ENCODE results near the gene FIS1. TPM values are rescaled to one million over a fixed set of nuclear protein-coding genes. Genes with fewer than 3 reads are reported as not detected.
"Not testable (repeated sequence)": the region's sequence is repeated elsewhere in the genome, so short reads cannot be mapped to it uniquely, and the experiment has no call there.

Gene FIS1
- total RNA-seq, 4 donors from 2014 or later: 227 to 315 (median 248) TPM

DNA sequence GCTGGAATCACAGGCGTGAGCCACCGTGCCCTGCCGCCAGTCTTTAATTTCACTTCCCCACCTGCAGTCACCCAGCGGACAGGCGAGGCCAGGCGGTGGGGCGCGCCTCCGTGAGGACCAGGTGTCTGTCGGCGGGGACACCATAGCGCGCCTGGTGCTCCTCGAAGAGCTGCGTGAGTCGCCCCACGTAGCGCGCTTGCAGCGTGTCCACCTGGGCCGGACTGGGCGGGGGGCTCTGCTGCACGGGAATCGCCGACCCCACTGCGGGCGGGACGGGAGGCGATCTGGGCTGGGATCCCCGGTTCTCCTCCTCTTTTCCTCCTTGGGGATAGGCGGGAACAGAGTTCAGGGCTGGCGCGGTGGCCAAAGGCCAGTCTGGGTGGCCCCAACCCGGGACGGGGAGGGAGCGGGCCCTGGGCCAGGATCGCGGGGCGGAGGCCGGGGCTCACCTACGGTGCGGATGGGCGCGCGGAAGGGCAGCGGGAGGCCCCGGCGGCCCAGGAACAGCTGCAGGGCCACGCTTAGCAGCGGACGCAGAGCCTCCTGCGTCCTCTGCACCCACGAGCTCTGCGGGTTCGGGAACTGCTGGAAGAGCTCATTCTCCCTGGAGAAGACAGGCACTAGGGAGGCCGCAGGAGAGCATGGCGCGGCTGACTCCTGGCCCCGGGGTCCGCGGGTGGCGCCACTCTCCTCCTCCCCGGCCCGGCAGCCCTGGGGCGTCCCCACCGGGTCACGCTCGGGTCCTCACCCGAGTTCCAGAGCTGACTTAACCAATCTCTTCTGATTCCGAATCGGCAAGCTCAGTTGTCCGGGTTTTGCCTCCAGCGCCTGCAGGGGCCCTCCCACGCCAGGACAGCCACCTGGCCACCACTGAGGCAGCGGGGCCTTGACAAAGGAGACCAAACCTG, 42.9 kb downstream of the FIS1 start:
- Histone ChIP-seq H3K36me3 (peaks cover 0 to 14% of the 10 kb centered on the region in 2 donors), H3K27ac (no peak overlapping the region), H3K4me3 (peak overlapping the region in 1 of 2 donors; percentile 25), H3K27me3 (peaks cover 67% of the 10 kb centered on the region), H3K9me3 (no peaks in the 10 kb centered on the region), H3K4me1 (peaks cover 0 to 11% (median 8%) of the 10 kb centered on the region in 3 donors)
- WGBS, 2 donors (ENCODE audit: low coverage in 1 of 2): 0 to 6% methylated on average over 3 to 10 of the region's 75 CpGs
- no peak for ATAC-seq
- no peak for TF ChIP-seq POLR2A (IDR thresholded peaks at IDR 0.05)
- TF ChIP-seq, protein P1, sequence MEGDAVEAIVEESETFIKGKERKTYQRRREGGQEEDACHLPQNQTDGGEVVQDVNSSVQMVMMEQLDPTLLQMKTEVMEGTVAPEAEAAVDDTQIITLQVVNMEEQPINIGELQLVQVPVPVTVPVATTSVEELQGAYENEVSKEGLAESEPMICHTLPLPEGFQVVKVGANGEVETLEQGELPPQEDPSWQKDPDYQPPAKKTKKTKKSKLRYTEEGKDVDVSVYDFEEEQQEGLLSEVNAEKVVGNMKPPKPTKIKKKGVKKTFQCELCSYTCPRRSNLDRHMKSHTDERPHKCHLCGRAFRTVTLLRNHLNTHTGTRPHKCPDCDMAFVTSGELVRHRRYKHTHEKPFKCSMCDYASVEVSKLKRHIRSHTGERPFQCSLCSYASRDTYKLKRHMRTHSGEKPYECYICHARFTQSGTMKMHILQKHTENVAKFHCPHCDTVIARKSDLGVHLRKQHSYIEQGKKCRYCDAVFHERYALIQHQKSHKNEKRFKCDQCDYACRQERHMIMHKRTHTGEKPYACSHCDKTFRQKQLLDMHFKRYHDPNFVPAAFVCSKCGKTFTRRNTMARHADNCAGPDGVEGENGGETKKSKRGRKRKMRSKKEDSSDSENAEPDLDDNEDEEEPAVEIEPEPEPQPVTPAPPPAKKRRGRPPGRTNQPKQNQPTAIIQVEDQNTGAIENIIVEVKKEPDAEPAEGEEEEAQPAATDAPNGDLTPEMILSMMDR (IDR thresholded peaks at IDR 0.05): no peak
- no peak for TF ChIP-seq EP300 (IDR thresholded peaks at IDR 0.05)

DNA sequence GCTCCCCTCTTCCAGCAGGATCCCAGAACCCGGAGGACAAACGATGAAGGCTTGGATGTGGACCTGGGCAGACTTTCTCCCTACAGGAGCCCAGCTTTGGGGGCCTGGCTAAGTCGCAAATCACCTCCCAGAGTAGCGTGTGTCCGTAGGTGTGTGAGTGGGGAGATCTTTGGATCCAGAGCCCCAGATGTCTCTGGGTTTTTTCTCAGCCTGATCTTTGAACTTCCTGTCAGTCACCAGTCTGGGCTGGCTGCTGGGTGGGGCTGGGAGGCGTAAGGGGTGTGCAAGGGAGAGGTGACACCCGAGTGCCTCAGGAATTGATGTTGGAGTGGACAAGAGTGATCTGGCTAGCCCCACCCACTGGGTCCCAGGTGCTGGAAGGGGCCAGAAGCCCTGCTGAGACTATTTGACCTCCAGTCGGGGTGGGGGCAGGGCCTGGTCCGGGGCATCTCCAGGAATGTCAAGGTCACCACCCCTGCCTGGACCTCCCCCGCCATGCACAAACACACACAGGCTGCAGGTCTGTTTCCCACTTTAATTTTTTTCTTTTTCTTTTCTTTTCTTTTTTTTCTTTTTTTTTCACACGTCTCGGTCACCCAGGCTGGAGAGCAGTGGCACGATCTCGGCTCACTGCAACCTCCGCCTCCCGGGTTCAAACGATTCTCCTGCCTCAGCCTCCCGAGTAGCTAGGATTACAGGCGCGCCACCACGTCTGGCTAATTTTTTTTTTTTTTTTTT, 43.9 kb downstream of the FIS1 start, which contains the start of gene MOGAT3:
Gene MOGAT3, minus strand, starts transcription at position 175 of the 738 bp plus-strand sequence. CDS start 182 bp downstream, outside the sequence.
- WGBS, 2 donors (ENCODE audit: low coverage in 1 of 2): 25 to 35% methylated on average over 12 to 16 of the region's 21 CpGs
- no peaks in the 10 kb centered on the region for H3K9me3 ChIP-seq
- TF ChIP-seq EP300 (IDR thresholded peaks at IDR 0.05) (no peak), POLR2A (IDR thresholded peaks at IDR 0.05) (no peak), POLR2AphosphoS5 (IDR thresholded peaks at IDR 0.05) (no peak)
- TF ChIP-seq, protein P1 (IDR thresholded peaks at IDR 0.05): no peak
- H3K36me3 ChIP-seq: peaks cover 0 to 4% of the 10 kb centered on the region in 2 donors
- H3K4me1 ChIP-seq: peaks cover 0 to 11% (median 8%) of the 10 kb centered on the region in 3 donors
- no peak for ATAC-seq
- peak within 1 kb of the TSS in 1 of 2 donors; percentile 25 for H3K4me3 ChIP-seq
- H3K27ac ChIP-seq: no peak within 1 kb of the TSS
- peaks cover 75% of the 10 kb centered on the region for H3K27me3 ChIP-seq

DNA sequence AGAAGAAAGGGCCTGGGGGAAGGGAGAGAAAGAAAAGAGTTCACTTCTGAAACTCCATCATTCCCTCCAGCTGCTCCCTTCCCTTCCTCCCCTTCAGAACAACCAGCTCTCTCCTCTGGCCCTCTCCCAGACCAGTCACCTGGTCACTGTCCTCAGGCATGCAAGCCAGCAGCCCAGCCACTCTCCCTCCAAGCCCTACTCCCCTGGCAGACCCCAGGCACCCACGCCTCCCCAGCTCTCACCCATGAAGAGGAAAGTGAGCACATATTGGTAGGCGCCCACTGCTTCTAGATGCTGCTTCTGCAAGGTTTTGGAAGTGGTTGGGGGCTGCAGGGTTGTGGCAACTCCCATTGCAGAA, 44.4 kb downstream of the FIS1 start:
- ATAC-seq: no peak
- Histone ChIP-seq H3K4me1 (peaks cover 0 to 11% (median 8%) of the 10 kb centered on the region in 3 donors), H3K9me3 (no peaks in the 10 kb centered on the region), H3K27me3 (peaks cover 81% of the 10 kb centered on the region), H3K4me3 (no peak overlapping the region), H3K27ac (no peak overlapping the region), H3K36me3 (no peaks in the 10 kb centered on the region)
- WGBS, 2 donors (ENCODE audit: low coverage in 1 of 2): no CpG with 5 or more reads among the region's 2 CpGs
- TF ChIP-seq, protein P1 (IDR thresholded peaks at IDR 0.05): no peak
- TF ChIP-seq POLR2AphosphoS5 (IDR thresholded peaks at IDR 0.05) (no peak), EP300 (IDR thresholded peaks at IDR 0.05) (no peak), POLR2A (IDR thresholded peaks at IDR 0.05) (no peak)

DNA sequence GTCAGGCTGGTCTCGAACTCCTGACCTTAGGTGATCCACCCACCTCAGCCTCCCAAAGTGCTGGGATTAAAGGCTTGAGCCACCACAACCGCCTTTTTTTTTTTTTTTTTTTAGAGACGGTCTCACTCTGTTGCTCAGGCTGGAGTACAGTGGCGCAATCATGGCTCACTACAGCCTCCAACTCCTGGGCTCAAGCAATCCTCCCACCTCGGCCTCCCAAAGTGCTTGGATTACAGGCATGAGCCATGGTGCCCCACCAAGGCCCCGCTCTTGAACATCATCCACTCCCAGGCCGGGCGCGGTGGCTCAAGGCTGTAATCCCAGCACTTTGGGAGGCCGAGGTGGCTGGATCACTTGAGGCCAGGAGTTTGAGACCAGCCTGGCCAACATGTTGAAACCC, 45.4 kb downstream of the FIS1 start:
- H3K4me3 ChIP-seq, H3K36me3 ChIP-seq, H3K27ac ChIP-seq, H3K9me3 ChIP-seq, ATAC-seq: not testable (repeated sequence)
- Histone ChIP-seq H3K27me3 (peaks cover 90% of the 10 kb centered on the region), H3K4me1 (peaks cover 0 to 11% (median 8%) of the 10 kb centered on the region in 3 donors)
- WGBS, 2 donors (ENCODE audit: low coverage in 1 of 2): 92 to 100% methylated on average over 1 to 3 of the region's 10 CpGs

DNA sequence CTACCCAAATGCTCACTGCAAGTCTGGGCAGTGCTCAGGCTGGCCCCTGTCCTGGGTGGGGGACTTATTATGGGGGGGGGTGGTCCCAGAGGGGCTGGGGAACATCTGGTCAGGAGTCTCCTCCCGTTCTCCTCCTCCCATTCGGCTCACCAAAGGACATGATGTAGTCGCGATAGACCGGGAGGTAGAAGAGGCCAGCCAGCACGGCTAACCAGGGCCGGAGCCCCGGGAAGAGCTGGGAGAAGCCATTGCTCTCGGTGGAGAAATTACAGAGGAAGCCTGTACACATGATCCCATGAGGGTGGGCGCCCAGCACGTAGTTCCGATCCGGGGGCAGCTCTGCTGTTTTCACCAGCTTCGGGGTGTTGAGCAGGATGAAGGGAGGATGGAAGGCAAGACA, 46.4 kb downstream of the FIS1 start:
- Histone ChIP-seq H3K9me3 (no peaks in the 10 kb centered on the region), H3K4me1 (peaks cover 0 to 11% (median 8%) of the 10 kb centered on the region in 3 donors), H3K27me3 (peaks cover 97% of the 10 kb centered on the region), H3K27ac (no peak overlapping the region), H3K36me3 (no peaks in the 10 kb centered on the region), H3K4me3 (no peak overlapping the region)
- WGBS, 2 donors (ENCODE audit: low coverage in 1 of 2): 77 to 79% methylated on average over 4 to 5 of the region's 14 CpGs
- TF ChIP-seq EP300 (IDR thresholded peaks at IDR 0.05): no peak
- TF ChIP-seq, protein P1 (IDR thresholded peaks at IDR 0.05): no peak
- TF ChIP-seq POLR2A (IDR thresholded peaks at IDR 0.05): no peak
- TF ChIP-seq POLR2AphosphoS5 (IDR thresholded peaks at IDR 0.05): no peak
- no peak for ATAC-seq
